Endometrial microvascular endothelial cells (primary cell): ENCODE results near the gene CEP20. TPM values are rescaled to one million over a fixed set of nuclear protein-coding genes. Genes with fewer than 3 reads are reported as not detected.
"Not testable (repeated sequence)": the region's sequence is repeated elsewhere in the genome, so short reads cannot be mapped to it uniquely, and the experiment has no call there.

Source experiments
- in situ Hi-C: cut with HindIII; loops from 2 replicates; pipeline ENCODE4 v1.10.0; 2017; ENCODE audit warnings: low sequenced_read_pairs, low pct_unique_long_range_greater_than_20kb; ENCODE audit errors: inconsistent ontology term
- total RNA-seq: library from RNA; depleted of rRNA; stranded (reverse); fragments of >200 nt; gene quantifications from one replicate; pipeline ENCODE4 v1.2.3, GENCODE V29; 2015; ENCODE audit errors: inconsistent ontology term

Gene CEP20
- total RNA-seq, 1 donor from 2014 or later = 36.1 TPM

- in situ Hi-C loops = no loop called here
These were observed 18.4 kb downstream of the CEP20 start for GRCh38 chr16:15870011-15870410.

DNA sequence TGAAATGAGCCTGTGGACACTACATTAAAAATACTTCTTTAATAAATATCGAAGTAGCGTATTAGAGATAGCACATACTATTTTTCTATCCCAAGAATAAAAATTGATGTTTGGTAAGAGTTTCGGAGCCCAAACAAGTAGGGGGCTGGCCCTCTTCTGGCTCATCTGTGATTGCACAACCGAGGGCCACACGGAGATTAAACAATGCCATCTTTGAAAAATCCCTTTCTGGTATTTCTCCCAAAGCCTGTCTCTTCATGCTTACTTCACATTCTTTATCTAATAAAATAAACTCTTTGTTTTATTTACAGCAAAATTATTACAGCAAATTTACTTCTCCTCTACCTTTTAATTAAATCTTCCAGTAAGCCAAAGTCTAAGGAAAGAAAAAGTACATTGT lies 22.0 kb downstream of the CEP20 start:
- in situ Hi-C loops = loop anchor here (10.0 kb wide), 1 partner anchor 168 kb away; no protein-coding TSS in a partner anchor

DNA sequence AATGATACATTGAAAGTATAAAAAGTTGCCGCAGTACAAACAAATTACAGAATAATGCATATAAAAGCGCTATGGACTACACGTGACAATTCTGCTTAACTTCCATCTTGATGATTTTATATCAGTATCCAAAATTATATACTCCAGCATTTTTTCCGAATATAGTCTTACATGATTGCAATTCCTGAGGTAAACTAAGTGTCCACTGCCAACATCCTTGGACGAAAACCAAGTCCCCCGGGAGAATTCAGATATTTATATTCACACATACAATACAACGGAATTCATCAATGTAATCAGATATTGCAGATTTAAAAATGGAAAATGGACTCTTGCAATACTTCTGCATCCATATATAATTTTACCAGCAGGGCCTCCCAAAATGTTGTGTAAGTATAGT lies 22.7 kb downstream of the CEP20 start:
- in situ Hi-C loops = loop anchor here (10.0 kb wide), 1 partner anchor 169 kb away; no protein-coding TSS in a partner anchor

DNA sequence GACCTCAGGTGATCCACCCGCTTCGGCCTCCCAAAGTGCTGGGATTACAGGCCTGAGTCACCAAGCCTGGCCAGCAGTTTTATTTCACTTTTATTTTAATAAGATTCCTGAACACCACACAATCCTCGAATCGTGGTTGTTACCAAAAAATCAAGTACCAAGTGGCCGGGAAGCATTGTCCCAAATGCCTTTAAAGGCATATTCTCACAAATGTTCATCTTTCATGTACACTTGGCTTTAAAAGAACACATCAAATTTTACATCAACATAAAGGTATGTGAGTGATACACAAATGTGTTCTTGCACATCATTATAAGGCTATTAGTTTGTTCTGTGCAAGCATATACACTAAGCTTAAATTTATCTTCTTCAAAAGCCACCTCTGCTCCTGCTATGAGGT lies 23.5 kb downstream of the CEP20 start:
- in situ Hi-C loops = loop anchor here (10.0 kb wide), 1 partner anchor 170 kb away; no protein-coding TSS in a partner anchor

- in situ Hi-C loops = loop anchor here (10.0 kb wide), 1 partner anchor 173 kb away; no protein-coding TSS in a partner anchor
These were observed 26.4 kb downstream of the CEP20 start for GRCh38 chr16:15861996-15862395.

DNA sequence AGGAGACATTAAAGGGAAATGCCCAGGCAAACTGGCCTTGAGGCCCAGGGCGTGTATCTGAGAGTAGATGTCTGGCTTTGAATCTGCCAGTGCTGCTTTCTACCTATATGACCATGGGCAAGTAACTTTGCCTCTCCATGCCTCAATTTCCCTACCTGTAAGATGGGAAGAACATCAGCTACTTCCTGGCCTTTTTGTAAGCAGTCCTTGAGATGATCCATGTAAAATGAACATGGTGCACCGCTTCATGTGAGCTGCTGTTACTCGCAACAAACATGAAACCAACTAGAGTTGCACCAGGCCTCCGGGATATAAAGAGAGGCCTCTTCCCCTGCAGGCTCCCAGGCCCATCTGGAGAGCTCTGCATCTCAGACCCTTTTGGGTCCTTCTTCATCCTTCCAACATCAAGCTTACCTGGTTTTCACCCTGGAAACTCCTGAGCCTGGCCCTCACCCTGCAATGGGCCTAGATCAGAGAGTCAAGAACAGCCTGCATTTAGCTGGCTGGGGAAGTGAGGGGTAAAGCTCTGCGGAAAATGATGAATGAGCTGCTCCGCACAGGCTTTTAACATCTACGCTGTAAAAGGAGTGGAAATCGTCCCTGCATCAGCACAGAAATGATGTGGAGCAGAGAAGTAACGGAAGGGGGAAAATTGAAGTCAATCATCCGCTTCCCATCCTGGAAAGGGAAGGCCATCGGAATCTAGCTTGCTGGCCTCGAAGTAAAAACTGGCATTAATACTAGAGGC lies 29.3 kb downstream of the CEP20 start:
- in situ Hi-C loops = no loop called here

GRCh38 chr16:15857724-15858560 lies 30.5 kb downstream of the CEP20 start:
- in situ Hi-C loops = no loop called here

GRCh38 chr16:15856901-15857698 lies 31.3 kb downstream of the CEP20 start, which contains the start of gene MYH11:
MYH11 (minus strand) TSS chr16:15857028; CDS start chr16:15838252, 18,776 bp downstream.
- in situ Hi-C loops = no loop called here

- in situ Hi-C loops = no loop called here
These were observed 32.2 kb downstream of the CEP20 start for GRCh38 chr16:15856182-15856581.

GRCh38 chr16:15855704-15856003 lies 32.7 kb downstream of the CEP20 start:
- in situ Hi-C loops = no loop called here

DNA sequence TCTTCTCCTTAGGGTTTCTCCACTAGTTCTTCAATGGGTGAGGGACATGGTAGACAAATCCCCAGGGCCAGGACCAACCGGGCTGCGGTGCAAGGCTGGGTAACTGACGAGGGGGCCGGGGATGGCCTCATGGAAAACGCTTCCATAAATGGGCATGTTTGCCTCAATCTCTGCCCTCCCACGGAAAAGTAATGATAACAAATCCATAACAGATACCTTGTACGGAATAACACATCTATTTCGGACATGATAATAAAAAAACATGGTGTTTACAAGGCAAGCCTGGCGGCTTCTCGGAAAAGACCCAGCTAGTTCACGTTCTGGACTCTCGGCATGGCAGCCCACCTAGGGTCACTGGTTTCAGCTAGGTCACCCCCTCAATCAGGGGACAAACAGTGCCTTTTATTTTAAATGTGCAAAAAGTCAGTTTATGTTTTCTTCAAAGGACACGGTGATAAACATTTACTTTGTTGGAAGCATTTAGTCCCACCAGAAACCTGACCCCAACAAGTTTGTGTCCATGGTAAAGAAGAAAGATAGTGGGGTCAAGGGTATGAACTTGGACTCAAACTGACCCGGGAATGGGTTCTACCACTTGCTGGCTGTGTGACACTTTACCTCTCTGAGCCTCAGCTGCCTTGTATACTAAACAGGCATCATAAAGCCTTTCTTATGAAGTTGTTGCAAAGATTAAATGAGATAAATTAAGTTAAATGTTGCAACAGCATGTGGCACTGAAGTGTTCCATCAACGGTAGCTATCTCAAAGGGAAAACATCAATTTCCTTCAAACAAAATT lies 33.3 kb downstream of the CEP20 start:
- in situ Hi-C loops = no loop called here

GRCh38 chr16:15854061-15854460 lies 34.3 kb downstream of the CEP20 start:
- in situ Hi-C loops = no loop called here

GRCh38 chr16:15853021-15853420 lies 35.4 kb downstream of the CEP20 start:
- in situ Hi-C loops = no loop called here

GRCh38 chr16:15850555-15850954 lies 37.8 kb downstream of the CEP20 start:
- in situ Hi-C loops = not testable (repeated sequence)

GRCh38 chr16:15849209-15849981 lies 39.0 kb downstream of the CEP20 start:
- in situ Hi-C loops = no loop called here

GRCh38 chr16:15847611-15848175 lies 40.7 kb downstream of the CEP20 start:
- in situ Hi-C loops = no loop called here

DNA sequence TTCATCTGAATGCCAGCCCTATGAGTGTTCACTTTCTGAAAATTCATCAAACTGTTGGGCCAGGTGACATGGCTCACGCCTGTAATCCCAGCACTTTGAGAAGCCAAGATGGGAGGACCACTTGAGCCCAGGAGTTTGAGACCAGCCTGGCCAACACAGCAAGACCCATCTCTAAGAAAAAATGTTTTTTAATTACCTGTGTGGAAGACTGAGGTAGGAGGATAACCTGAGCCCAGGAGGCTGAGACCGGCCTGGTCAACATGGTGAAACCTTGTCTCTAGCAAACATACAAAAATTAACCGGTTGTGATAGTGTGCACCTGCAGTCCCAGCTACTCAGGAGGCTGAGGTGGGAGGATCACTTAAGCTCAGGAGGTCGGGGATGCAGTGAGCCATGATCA lies 41.9 kb downstream of the CEP20 start:
- in situ Hi-C loops = no loop called here
